GM15510 (cell line): ENCODE results near the gene DEPDC4.

ENCODE experiments used
- POLR2A ChIP-seq: IDR thresholded peaks from 3 replicates; pipeline ENCODE4 v1.6.1; 2011; ENCODE audit warnings: borderline replicate concordance; ENCODE audit not compliant: insufficient read length; ENCODE audit errors: extremely low read depth

DEPDC4 gene

GRCh38 chr12:100229036-100229635, 37.7 kb downstream of the DEPDC4 start:
- TF ChIP-seq POLR2A, result no peak

GRCh38 chr12:100225491-100225890, 41.4 kb downstream of the DEPDC4 start:
- TF ChIP-seq POLR2A, result no peak

GRCh38 chr12:100221523-100221922, 45.4 kb downstream of the DEPDC4 start:
- TF ChIP-seq POLR2A, result no peak

- no peak for TF ChIP-seq POLR2A
These were observed 47.4 kb downstream of the DEPDC4 start for GRCh38 chr12:100219328-100220109.

GRCh38 chr12:100216337-100216736, 50.5 kb downstream of the DEPDC4 start:
- TF ChIP-seq POLR2A, result no peak

- no peak for TF ChIP-seq POLR2A
These were observed 51.7 kb downstream of the DEPDC4 start for GRCh38 chr12:100215209-100215608.

GRCh38 chr12:100214518-100214917, 52.4 kb downstream of the DEPDC4 start:
- no peak for TF ChIP-seq POLR2A

GRCh38 chr12:100213016-100213891, 53.6 kb downstream of the DEPDC4 start:
- no peak for TF ChIP-seq POLR2A

GRCh38 chr12:100211698-100212097, 55.2 kb downstream of the DEPDC4 start:
- no peak for TF ChIP-seq POLR2A

- TF ChIP-seq POLR2A, result no peak
These were observed 58.0 kb downstream of the DEPDC4 start for GRCh38 chr12:100208834-100209233.

GRCh38 chr12:100207311-100207710, 59.6 kb downstream of the DEPDC4 start:
- no peak for TF ChIP-seq POLR2A

GRCh38 chr12:100201604-100202423, 65.1 kb downstream of the DEPDC4 start:
- no peak for TF ChIP-seq POLR2A

GRCh38 chr12:100200463-100201181, 66.3 kb downstream of the DEPDC4 start, which contains the start of gene ACTR6:
Gene ACTR6, plus strand, starts transcription at chr12:100200815. Its CDS starts 37 bp downstream, at chr12:100200852.
- TF ChIP-seq POLR2A, result peak; percentile 73

GRCh38 chr12:100199347-100200149, 67.3 kb downstream of the DEPDC4 start:
- TF ChIP-seq POLR2A, result peak; percentile 48

- no peak for TF ChIP-seq POLR2A
These were observed 67.9 kb downstream of the DEPDC4 start for GRCh38 chr12:100199023-100199346.
